ENCODE data around the gene ZNF653. TPM values are rescaled to one million over a fixed set of nuclear protein-coding genes. Genes with fewer than 3 reads are reported as not detected.

ZNF653 gene
- polyA plus RNA-seq, 1 of the 3 experiments (the other 2 are of a cell fraction) = 14.7 TPM

- 91% methylated on average over 11 of the region's 13 CpGs for WGBS (ENCODE audit: low lambda C conversion rate)
- H3K9me2 ChIP-seq = no peaks in the 10 kb centered on the region
- peaks cover 14 to 38% of the 10 kb centered on the region in 2 experiments for H3K36me3 ChIP-seq (replicated peaks in 1 of 2; ENCODE audit: control insufficient read depth in 1 of 2, insufficient read depth in 2 of 2, low read length in 1 of 2)
- CTCF ChIA-PET = interaction anchor here (0.6 to 4.2 kb wide), 9 partner anchors 9 to 154 kb away, joined by 3 to 36 read pairs (median 6); partner anchors contain the start of gene EPOR
- peak; percentile 26 for DNase-seq
- no peak overlapping the region for H3K27ac ChIP-seq (ENCODE audit: low read depth in 2 of 2, low read length in 1 of 2)
- H3F3A ChIP-seq (replicated peaks; ENCODE audit: insufficient read depth) = peaks cover 9% of the 10 kb centered on the region
- no peak overlapping the region for H3K4me3 ChIP-seq (ENCODE audit: low read depth in 2 of 2, low read length in 1 of 2)
- H3K9me3 ChIP-seq = no peaks in the 10 kb centered on the region
- H2AFZ ChIP-seq (ENCODE audit: low read depth) = no peak overlapping the region
- no peak overlapping the region for H3K9ac ChIP-seq
- no peak overlapping the region for H3K4me2 ChIP-seq
- H3K27me3 ChIP-seq (ENCODE audit: insufficient read depth) = no peaks in the 10 kb centered on the region
- no peaks in the 10 kb centered on the region for H4K20me1 ChIP-seq (ENCODE audit: insufficient read depth)
- TF ChIP-seq FOXM1 (IDR thresholded peaks at IDR 0.05; ENCODE audit: low read depth) (no peak), RFX5 (IDR thresholded peaks at IDR 0.05; ENCODE audit: low read length) (no peak), USF1 (IDR thresholded peaks at IDR 0.05; ENCODE audit: borderline replicate concordance, low read depth) (no peak), RCOR1 (IDR thresholded peaks at IDR 0.05; ENCODE audit: low read length) (no peak), JUND (IDR thresholded peaks at IDR 0.05) (no peak), PBX3 (IDR thresholded peaks at IDR 0.05) (no peak), FOSL2 (IDR thresholded peaks at IDR 0.05; ENCODE audit: borderline replicate concordance, low read depth) (no peak), EZH2phosphoT487 (IDR thresholded peaks at IDR 0.05; ENCODE audit: borderline replicate concordance, low read depth) (no peak)
- no peaks in the 10 kb centered on the region for H3K4me1 ChIP-seq (ENCODE audit: control insufficient read depth in 1 of 2, insufficient read depth in 2 of 2, low read depth in 1 of 2, low read length in 1 of 2)
- no peaks in the 10 kb centered on the region for H3K79me2 ChIP-seq (ENCODE audit: insufficient read depth)
- POLR2A ChIA-PET = interaction anchor here (0.6 to 1.7 kb wide), 3 partner anchors 22 to 73 kb away, joined by 3 to 7 read pairs (median 4); no protein-coding TSS in a partner anchor
Measured at GRCh38 chr19:11448410-11448809, 57.2 kb downstream of the ZNF653 start.

- Histone ChIP-seq H3K9me3 (no peaks in the 10 kb centered on the region), H3K4me2 (no peak overlapping the region), H3K9ac (no peak overlapping the region), H4K20me1 (ENCODE audit: insufficient read depth) (no peaks in the 10 kb centered on the region), H3K36me3 (replicated peaks in 1 of 2; ENCODE audit: control insufficient read depth in 1 of 2, insufficient read depth in 2 of 2, low read length in 1 of 2) (peaks cover 16 to 38% of the 10 kb centered on the region in 2 experiments), H3K79me2 (ENCODE audit: insufficient read depth) (0 out of 2 replicates have a peak, but pooled peaks cover under 1% of the 10 kb centered on the region), H3K4me3 (ENCODE audit: low read depth in 2 of 2, low read length in 1 of 2) (no peak overlapping the region), H3K9me2 (no peaks in the 10 kb centered on the region), H3K4me1 (ENCODE audit: control insufficient read depth in 1 of 2, insufficient read depth in 2 of 2, low read depth in 1 of 2, low read length in 1 of 2) (no peaks in the 10 kb centered on the region), H3K27ac (ENCODE audit: low read depth in 2 of 2, low read length in 1 of 2) (no peak overlapping the region), H2AFZ (ENCODE audit: low read depth) (no peak overlapping the region), H3K27me3 (ENCODE audit: insufficient read depth) (no peaks in the 10 kb centered on the region), H3F3A (replicated peaks; ENCODE audit: insufficient read depth) (peaks cover 9% of the 10 kb centered on the region)
- CTCF ChIA-PET = interaction anchor here (0.6 to 4.2 kb wide), 17 partner anchors 10 to 217 kb away, joined by 3 to 36 read pairs (median 5); partner anchors contain the start of genes EPOR and ODAD3
- TF ChIP-seq GABPA (IDR thresholded peaks at IDR 0.05; ENCODE audit: low read depth) (no peak), NFIC (IDR thresholded peaks at IDR 0.05; ENCODE audit: borderline replicate concordance) (no peak), TEAD4 (IDR thresholded peaks at IDR 0.05; ENCODE audit: borderline replicate concordance, insufficient read depth) (no peak), PBX3 (IDR thresholded peaks at IDR 0.05) (no peak), TCF12 (IDR thresholded peaks at IDR 0.05) (no peak), CHD2 (IDR thresholded peaks at IDR 0.05; ENCODE audit: low read length, partially characterized antibody) (no peak), JUND (IDR thresholded peaks at IDR 0.05) (no peak), SIN3A (IDR thresholded peaks at IDR 0.05; ENCODE audit: borderline replicate concordance, low read depth, low read length) (no peak), FOSL2 (IDR thresholded peaks at IDR 0.05; ENCODE audit: borderline replicate concordance, low read depth) (no peak), ELF1 (IDR thresholded peaks at IDR 0.05) (no peak), MXI1 (IDR thresholded peaks at IDR 0.05; ENCODE audit: low read depth, low read length) (no peak), NRF1 (IDR thresholded peaks at IDR 0.05; ENCODE audit: low read depth, low read length) (no peak), GATA2 (CRISPR knock-in tag; IDR thresholded peaks at IDR 0.05) (no peak), RFX5 (IDR thresholded peaks at IDR 0.05; ENCODE audit: low read length) (no peak), MEF2A (IDR thresholded peaks at IDR 0.05; ENCODE audit: borderline replicate concordance, low read depth) (no peak), EP300 (IDR thresholded peaks at IDR 0.05; ENCODE audit: borderline replicate concordance in 1 of 2, low read depth in 1 of 2, low read length in 1 of 2) (no peak), TAF1 (IDR thresholded peaks at IDR 0.05; ENCODE audit: borderline replicate concordance, low read depth, low read length) (no peak)
- peak; percentile 27 for DNase-seq
- POLR2A ChIA-PET = interaction anchor here (0.6 to 1.7 kb wide), 2 partner anchors 23 to 35 kb away, joined by 4 to 7 read pairs; no protein-coding TSS in a partner anchor
- 91% methylated on average over 27 of the region's 35 CpGs for WGBS (ENCODE audit: low lambda C conversion rate)
Measured at GRCh38 chr19:11447347-11448262, 58.0 kb downstream of the ZNF653 start.
